ENCODE measurements around the gene KLF15. TPM values are rescaled to one million over a fixed set of nuclear protein-coding genes. Genes with fewer than 3 reads are reported as not detected.

The KLF15 gene
- polyA plus RNA-seq, 2 of the 4 experiments (the other 2 are of a cell fraction), result not detected

DNA sequence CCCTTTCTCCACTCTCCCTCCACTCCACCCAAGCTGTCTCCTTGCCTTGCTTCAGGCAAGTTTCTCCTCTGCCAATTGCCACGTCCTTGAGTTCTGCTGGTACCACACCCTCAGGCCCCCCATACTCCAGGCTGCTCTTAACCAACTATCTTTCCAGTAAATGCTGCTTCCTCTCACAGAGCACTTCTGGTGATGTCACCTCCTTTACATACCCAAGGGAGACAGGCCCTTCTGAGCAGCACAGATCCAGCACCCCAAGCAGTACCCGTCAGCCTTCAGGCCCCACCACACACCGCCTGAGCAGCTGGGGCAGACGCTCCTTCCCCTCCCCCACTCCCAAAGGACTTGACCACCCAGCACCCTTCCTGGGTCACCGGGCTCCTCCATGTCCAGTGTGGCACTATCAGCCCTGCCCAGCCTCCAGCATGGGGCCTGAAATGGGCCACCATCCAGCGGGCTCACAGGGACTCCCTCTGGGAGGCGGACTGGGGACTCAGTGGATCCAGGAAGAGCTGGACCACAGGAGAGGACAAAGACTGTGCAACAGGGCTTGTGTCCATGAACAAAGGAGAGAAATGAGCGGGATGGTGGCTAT is 50.2 kb downstream of the KLF15 start:
- ATAC-seq, result no peak
- Histone ChIP-seq H3K4me1 (no peaks in the 10 kb centered on the region), H3K27ac (no peak overlapping the region), H3K4me3 (no peak overlapping the region), H3K4me2 (no peak overlapping the region), H3K9me3 (peaks cover 4% of the 10 kb centered on the region; the same call in 2 of the 3 replicates)
- POLR2A ChIA-PET, result no interaction called here
- no peak for FAIRE-seq
- 65% methylated on average over 6 of the region's 8 CpGs for WGBS (ENCODE audit: missing lambda C conversion rate)
- DNase-seq (ENCODE audit: low read depth in 1 of 2, low spot score in 1 of 2), result no peak
- no peak for TF ChIP-seq CHD4 (IDR thresholded peaks at IDR 0.05; ENCODE audit: borderline replicate concordance)
- TF ChIP-seq RFX5 (IDR thresholded peaks at IDR 0.05), result no peak
- TF ChIP-seq JUNB (IDR thresholded peaks at IDR 0.05), result no peak
- no peak for TF ChIP-seq TFCP2L1 (CRISPR knock-in tag; IDR thresholded peaks at IDR 0.05)
- no peak for TF ChIP-seq ZFP36 (IDR thresholded peaks at IDR 0.05; ENCODE audit: borderline replicate concordance, partially characterized antibody)
- TF ChIP-seq, protein P1, sequence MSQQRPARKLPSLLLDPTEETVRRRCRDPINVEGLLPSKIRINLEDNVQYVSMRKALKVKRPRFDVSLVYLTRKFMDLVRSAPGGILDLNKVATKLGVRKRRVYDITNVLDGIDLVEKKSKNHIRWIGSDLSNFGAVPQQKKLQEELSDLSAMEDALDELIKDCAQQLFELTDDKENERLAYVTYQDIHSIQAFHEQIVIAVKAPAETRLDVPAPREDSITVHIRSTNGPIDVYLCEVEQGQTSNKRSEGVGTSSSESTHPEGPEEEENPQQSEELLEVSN (IDR thresholded peaks at IDR 0.05; ENCODE audit: borderline replicate concordance, low read depth), result no peak
- no peak for TF ChIP-seq SREBF2 (IDR thresholded peaks at IDR 0.05)
- no peak for TF ChIP-seq CHD2 (IDR thresholded peaks at IDR 0.05; ENCODE audit: low read length, partially characterized antibody)
- CTCF ChIA-PET, result no interaction called here

DNA sequence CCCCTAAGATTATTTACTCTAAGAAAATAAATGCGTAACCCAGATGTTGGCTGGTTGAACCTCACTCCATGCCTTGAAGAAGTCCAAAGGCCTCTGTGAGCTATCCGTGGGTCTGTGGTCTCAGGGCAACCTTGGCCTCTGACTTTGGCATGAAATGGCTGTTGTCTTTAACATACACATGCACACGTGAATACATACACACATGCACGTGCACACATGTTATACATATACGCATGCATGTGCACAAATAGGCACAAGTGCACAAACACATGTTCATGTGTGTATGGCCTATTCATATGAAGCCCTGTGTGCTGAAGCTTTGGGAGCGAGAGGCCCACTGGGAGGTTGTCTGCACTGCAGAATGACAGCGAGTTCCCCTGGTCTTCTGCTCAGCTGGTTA is 50.8 kb downstream of the KLF15 start:
- POLR2A ChIA-PET, result no interaction called here
- H3K27ac ChIP-seq, result no peak overlapping the region
- no peak overlapping the region for H3K4me3 ChIP-seq
- peaks cover 4% of the 10 kb centered on the region; the same call in 2 of the 3 replicates for H3K9me3 ChIP-seq
- TF ChIP-seq HDAC2 (IDR thresholded peaks at IDR 0.05) (no peak), KDM5A (IDR thresholded peaks at IDR 0.05) (no peak), CEBPB (IDR thresholded peaks at IDR 0.05) (no peak), BHLHE40 (IDR thresholded peaks at IDR 0.05; ENCODE audit: low read depth, low read length) (no peak)
- 75% methylated on average over 7 of the region's 7 CpGs for WGBS (ENCODE audit: missing lambda C conversion rate)
- no peak overlapping the region for H3K4me2 ChIP-seq
- no peak for DNase-seq (ENCODE audit: low read depth in 1 of 2, low spot score in 1 of 2)
- no peak for ATAC-seq
- CTCF ChIA-PET, result no interaction called here
- no peak for FAIRE-seq
- no peaks in the 10 kb centered on the region for H3K4me1 ChIP-seq

DNA sequence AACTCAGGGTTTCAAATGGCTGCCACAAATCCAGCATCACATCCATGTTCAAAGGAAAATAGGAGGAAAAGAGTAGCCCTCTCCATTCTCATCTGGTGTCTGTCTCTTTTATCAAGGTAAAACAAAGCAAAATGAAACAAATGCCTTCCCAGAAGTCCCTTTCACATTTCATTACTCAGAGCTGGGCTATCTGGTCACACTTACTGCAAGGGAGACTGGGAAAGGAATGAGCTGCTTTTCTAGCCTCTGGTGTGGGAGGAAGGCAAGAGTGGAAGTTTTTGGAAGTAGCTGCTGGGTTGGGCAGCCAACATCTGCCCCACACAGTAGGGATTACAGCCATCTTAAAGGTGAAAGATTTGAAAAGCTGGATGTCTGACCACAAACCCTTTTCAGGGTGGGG is 51.8 kb downstream of the KLF15 start:
- H3K27ac ChIP-seq, result no peak overlapping the region
- no peak for ATAC-seq

More for the DNA sequence above, 51.8 kb downstream of the KLF15 start:
- POLR2A ChIA-PET, result no interaction called here
- DNase-seq (ENCODE audit: low read depth in 1 of 2, low spot score in 1 of 2) (no peak), FAIRE-seq (no peak)
- H3K9me3 ChIP-seq, result peaks cover 4% of the 10 kb centered on the region; the same call in 2 of the 3 replicates
- TF ChIP-seq EHMT2 (IDR thresholded peaks at IDR 0.05; ENCODE audit: low read depth) (no peak), RNF2 (IDR thresholded peaks at IDR 0.05; ENCODE audit: borderline replicate concordance, low read depth) (no peak), CBX8 (IDR thresholded peaks at IDR 0.05) (no peak), HEYL (CRISPR knock-in tag; IDR thresholded peaks at IDR 0.05) (no peak), MAZ (IDR thresholded peaks at IDR 0.05; ENCODE audit: borderline replicate concordance, low read depth, low read length) (no peak), CHD2 (IDR thresholded peaks at IDR 0.05; ENCODE audit: low read length, partially characterized antibody) (no peak), ZC3H11A (IDR thresholded peaks at IDR 0.05) (no peak), ZNF302 (CRISPR knock-in tag; IDR thresholded peaks at IDR 0.05) (no peak), POLR2A (IDR thresholded peaks at IDR 0.05; ENCODE audit: low read length) (no peak), TFCP2L1 (CRISPR knock-in tag; IDR thresholded peaks at IDR 0.05) (no peak), BHLHE40 (IDR thresholded peaks at IDR 0.05; ENCODE audit: low read depth, low read length) (no peak), HDAC2 (IDR thresholded peaks at IDR 0.05) (no peak), SREBF2 (IDR thresholded peaks at IDR 0.05) (no peak), ZFP36 (IDR thresholded peaks at IDR 0.05; ENCODE audit: borderline replicate concordance, partially characterized antibody) (no peak), HOXB13 (CRISPR knock-in tag; IDR thresholded peaks at IDR 0.05; ENCODE audit: low read depth) (no peak)
- TF ChIP-seq, protein P2, sequence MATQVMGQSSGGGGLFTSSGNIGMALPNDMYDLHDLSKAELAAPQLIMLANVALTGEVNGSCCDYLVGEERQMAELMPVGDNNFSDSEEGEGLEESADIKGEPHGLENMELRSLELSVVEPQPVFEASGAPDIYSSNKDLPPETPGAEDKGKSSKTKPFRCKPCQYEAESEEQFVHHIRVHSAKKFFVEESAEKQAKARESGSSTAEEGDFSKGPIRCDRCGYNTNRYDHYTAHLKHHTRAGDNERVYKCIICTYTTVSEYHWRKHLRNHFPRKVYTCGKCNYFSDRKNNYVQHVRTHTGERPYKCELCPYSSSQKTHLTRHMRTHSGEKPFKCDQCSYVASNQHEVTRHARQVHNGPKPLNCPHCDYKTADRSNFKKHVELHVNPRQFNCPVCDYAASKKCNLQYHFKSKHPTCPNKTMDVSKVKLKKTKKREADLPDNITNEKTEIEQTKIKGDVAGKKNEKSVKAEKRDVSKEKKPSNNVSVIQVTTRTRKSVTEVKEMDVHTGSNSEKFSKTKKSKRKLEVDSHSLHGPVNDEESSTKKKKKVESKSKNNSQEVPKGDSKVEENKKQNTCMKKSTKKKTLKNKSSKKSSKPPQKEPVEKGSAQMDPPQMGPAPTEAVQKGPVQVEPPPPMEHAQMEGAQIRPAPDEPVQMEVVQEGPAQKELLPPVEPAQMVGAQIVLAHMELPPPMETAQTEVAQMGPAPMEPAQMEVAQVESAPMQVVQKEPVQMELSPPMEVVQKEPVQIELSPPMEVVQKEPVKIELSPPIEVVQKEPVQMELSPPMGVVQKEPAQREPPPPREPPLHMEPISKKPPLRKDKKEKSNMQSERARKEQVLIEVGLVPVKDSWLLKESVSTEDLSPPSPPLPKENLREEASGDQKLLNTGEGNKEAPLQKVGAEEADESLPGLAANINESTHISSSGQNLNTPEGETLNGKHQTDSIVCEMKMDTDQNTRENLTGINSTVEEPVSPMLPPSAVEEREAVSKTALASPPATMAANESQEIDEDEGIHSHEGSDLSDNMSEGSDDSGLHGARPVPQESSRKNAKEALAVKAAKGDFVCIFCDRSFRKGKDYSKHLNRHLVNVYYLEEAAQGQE (IDR thresholded peaks at IDR 0.05), result no peak
- TF ChIP-seq, protein P1 (IDR thresholded peaks at IDR 0.05; ENCODE audit: borderline replicate concordance, low read depth), result no peak
- TF ChIP-seq, protein P3, sequence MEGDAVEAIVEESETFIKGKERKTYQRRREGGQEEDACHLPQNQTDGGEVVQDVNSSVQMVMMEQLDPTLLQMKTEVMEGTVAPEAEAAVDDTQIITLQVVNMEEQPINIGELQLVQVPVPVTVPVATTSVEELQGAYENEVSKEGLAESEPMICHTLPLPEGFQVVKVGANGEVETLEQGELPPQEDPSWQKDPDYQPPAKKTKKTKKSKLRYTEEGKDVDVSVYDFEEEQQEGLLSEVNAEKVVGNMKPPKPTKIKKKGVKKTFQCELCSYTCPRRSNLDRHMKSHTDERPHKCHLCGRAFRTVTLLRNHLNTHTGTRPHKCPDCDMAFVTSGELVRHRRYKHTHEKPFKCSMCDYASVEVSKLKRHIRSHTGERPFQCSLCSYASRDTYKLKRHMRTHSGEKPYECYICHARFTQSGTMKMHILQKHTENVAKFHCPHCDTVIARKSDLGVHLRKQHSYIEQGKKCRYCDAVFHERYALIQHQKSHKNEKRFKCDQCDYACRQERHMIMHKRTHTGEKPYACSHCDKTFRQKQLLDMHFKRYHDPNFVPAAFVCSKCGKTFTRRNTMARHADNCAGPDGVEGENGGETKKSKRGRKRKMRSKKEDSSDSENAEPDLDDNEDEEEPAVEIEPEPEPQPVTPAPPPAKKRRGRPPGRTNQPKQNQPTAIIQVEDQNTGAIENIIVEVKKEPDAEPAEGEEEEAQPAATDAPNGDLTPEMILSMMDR (IDR thresholded peaks at IDR 0.05), result no peak
- H3K4me3 ChIP-seq, result no peak overlapping the region
- H3K4me2 ChIP-seq, result no peak overlapping the region
- no peaks in the 10 kb centered on the region for H3K4me1 ChIP-seq
- CTCF ChIA-PET, result interaction anchor here (0.6 kb wide), 1 partner anchor 97 kb away, joined by 3 read pairs; no protein-coding TSS in a partner anchor
